Right cardiac atrium (tissue), 5 donors: ENCODE results near the gene LCN15. TPM values are rescaled to one million over a fixed set of nuclear protein-coding genes. Genes with fewer than 3 reads are reported as not detected.

Experiments used
- microRNA-seq, 2 donors: library from miRNA; unstranded; fragments of <30 nt; microRNA quantifications; one replicate each; pipeline ENCODE4 v1.2.0, GENCODE V29; 2020 to 2021
- polyA plus RNA-seq: library from polyadenylated mRNA; stranded (reverse); fragments of 200-250 nt; gene quantifications from one replicate; pipeline ENCODE4 v1.2.3, GENCODE V29; 2013
- total RNA-seq, 4 donors: library from RNA; stranded (reverse); fragmentation: NEBNext Ultra II Directional; extraction: Animal tissue kit (Norgen Biotek cat#: 25700); gene quantifications; one replicate each; pipeline ENCODE4 v1.2.1, GENCODE V29; 2021
- donor health status: healthy with polysubstance abuse.
- donor health status: DM: no; HTN: yes; CAD: no.
- donor health status: DM: no; HTN: no; CAD: no.
- donor health status: DM: no; HTN: yes; CAD: no; lungs with severe emphysema.
- donor health status: DM: yes; HTN: yes; CAD: no.

Gene LCN15
- total and polyA plus RNA-seq, 5 donors = 0.32 to 2.1 (median 1.3) TPM

Small RNAs within 50 kb of the gene (microRNA-seq; reads per million reads assigned to microRNA genes)
- gene MIR6722 = 0 reads per million in 2 donors

Other genes with a start within 250 kb of the LCN15 start
- 10 to 100 TPM; 20.4 to 31.9 (median 29.4) TPM for gene NOTCH1, start 218.5 kb downstream of the LCN15 start, total RNA-seq
- 10.8 TPM for gene NOTCH1, start 218.5 kb downstream of the LCN15 start, polyA plus RNA-seq
- gene EGFL7, start 101.6 kb downstream of the LCN15 start, total RNA-seq = 100 to 1,000 TPM in 1 of 4 donors, 10 to 100 TPM in 3; 73.3 to 148 (median 83.0) TPM
- 113 TPM for gene EGFL7, start 101.6 kb downstream of the LCN15 start, polyA plus RNA-seq
- 10 to 100 TPM; 63.0 to 92.0 (median 70.2) TPM for gene AGPAT2, start 77.1 kb downstream of the LCN15 start, total RNA-seq
- 149 TPM for gene AGPAT2, start 77.1 kb downstream of the LCN15 start, polyA plus RNA-seq
- gene DIPK1B, start 51.9 kb downstream of the LCN15 start, total RNA-seq = 10 to 100 TPM; 34.2 to 40.8 (median 36.4) TPM
- gene DIPK1B, start 51.9 kb downstream of the LCN15 start, polyA plus RNA-seq = 42.7 TPM
- 10 to 100 TPM in 1 of 4 donors, 1 to 10 TPM in 3; 4.5 to 14.1 (median 7.7) TPM for gene LCN10, start 21.6 kb downstream of the LCN15 start, total RNA-seq
- gene LCN10, start 21.6 kb downstream of the LCN15 start, polyA plus RNA-seq = 14.7 TPM
- 10 to 100 TPM in 3 of 4 donors, 1 to 10 TPM in 1; 8.3 to 22.8 (median 16.9) TPM for gene LCN6, start 16.0 kb downstream of the LCN15 start, total RNA-seq
- 41.0 TPM for gene LCN6, start 16.0 kb downstream of the LCN15 start, polyA plus RNA-seq
- gene LCN8, start 6.3 kb downstream of the LCN15 start, total RNA-seq = not detected
- not detected for gene LCN8, start 6.3 kb downstream of the LCN15 start, polyA plus RNA-seq
- gene TMEM141, start 26.8 kb upstream of the LCN15 start, total RNA-seq = 100 to 1,000 TPM in 2 of 4 donors, 10 to 100 TPM in 2; 73.6 to 115 (median 100) TPM
- 158 TPM for gene TMEM141, start 26.8 kb upstream of the LCN15 start, polyA plus RNA-seq
- gene CCDC183, start 31.8 kb upstream of the LCN15 start, total RNA-seq = 1 to 10 TPM; 2.0 to 5.0 (median 2.6) TPM
- 3.8 TPM for gene CCDC183, start 31.8 kb upstream of the LCN15 start, polyA plus RNA-seq
- 10 to 100 TPM; 67.3 to 73.6 (median 71.6) TPM for gene RABL6, start 43.4 kb upstream of the LCN15 start, total RNA-seq
- gene RABL6, start 43.4 kb upstream of the LCN15 start, polyA plus RNA-seq = 87.2 TPM
- gene AJM1, start 78.0 kb upstream of the LCN15 start, total RNA-seq = 10 to 100 TPM in 1 of 4 donors, 1 to 10 TPM in 3; 4.4 to 11.5 (median 8.0) TPM
- 4.3 TPM for gene AJM1, start 78.0 kb upstream of the LCN15 start, polyA plus RNA-seq
- 100 to 1,000 TPM; 176 to 227 (median 203) TPM for gene PHPT1, start 84.9 kb upstream of the LCN15 start, total RNA-seq
- 329 TPM for gene PHPT1, start 84.9 kb upstream of the LCN15 start, polyA plus RNA-seq
- gene MAMDC4, start 87.8 kb upstream of the LCN15 start, total RNA-seq = 10 to 100 TPM in 1 of 4 donors, 1 to 10 TPM in 3; 3.0 to 10.8 (median 5.8) TPM
- gene MAMDC4, start 87.8 kb upstream of the LCN15 start, polyA plus RNA-seq = 5.2 TPM
- gene EDF1, start 101.8 kb upstream of the LCN15 start, total RNA-seq = 100 to 1,000 TPM; 279 to 331 (median 301) TPM
- 417 TPM for gene EDF1, start 101.8 kb upstream of the LCN15 start, polyA plus RNA-seq
- 10 to 100 TPM in 1 of 4 donors, 1 to 10 TPM in 3; 6.1 to 10.2 (median 8.6) TPM for gene TRAF2, start 122.0 kb upstream of the LCN15 start, total RNA-seq
- 6.7 TPM for gene TRAF2, start 122.0 kb upstream of the LCN15 start, polyA plus RNA-seq
- 100 to 1,000 TPM; 108 to 139 (median 120) TPM for gene FBXW5, start 180.2 kb upstream of the LCN15 start, total RNA-seq
- gene FBXW5, start 180.2 kb upstream of the LCN15 start, polyA plus RNA-seq = 150 TPM
- 1 to 10 TPM; 1.0 to 1.8 (median 1.4) TPM for gene C8G, start 180.7 kb upstream of the LCN15 start, total RNA-seq
- 1.4 TPM for gene C8G, start 180.7 kb upstream of the LCN15 start, polyA plus RNA-seq
- 10 to 100 TPM in 3 of 4 donors, 1 to 10 TPM in 1; 9.8 to 21.2 (median 13.1) TPM for gene LCN12, start 187.8 kb upstream of the LCN15 start, total RNA-seq
- 7.0 TPM for gene LCN12, start 187.8 kb upstream of the LCN15 start, polyA plus RNA-seq
- 1,000 to 10,000 TPM; 3,127 to 5,556 (median 4,402) TPM for gene PTGDS, start 213.0 kb upstream of the LCN15 start, total RNA-seq
- gene PTGDS, start 213.0 kb upstream of the LCN15 start, polyA plus RNA-seq = 6,981 TPM
- 10 to 100 TPM in 2 of 4 donors, 1 to 10 TPM in 2; 4.3 to 16.7 (median 9.7) TPM for gene LCNL1, start 218.5 kb upstream of the LCN15 start, total RNA-seq
- gene LCNL1, start 218.5 kb upstream of the LCN15 start, polyA plus RNA-seq = 2.4 TPM
- gene PAXX, start 227.9 kb upstream of the LCN15 start, total RNA-seq = 10 to 100 TPM; 24.8 to 30.4 (median 27.6) TPM
- gene PAXX, start 227.9 kb upstream of the LCN15 start, polyA plus RNA-seq = 44.5 TPM
- 1 to 10 TPM; 2.8 to 6.2 (median 4.8) TPM for gene CLIC3, start 232.1 kb upstream of the LCN15 start, total RNA-seq
- gene CLIC3, start 232.1 kb upstream of the LCN15 start, polyA plus RNA-seq = 6.2 TPM